ENCODE results near the gene ZNF70. TPM values are rescaled to one million over a fixed set of nuclear protein-coding genes. Genes with fewer than 3 reads are reported as not detected.

Gene ZNF70
- total RNA-seq, 2 experiments from 2014 or later = 1.2 to 1.3 TPM

GRCh38 chr22:23695141-23695540 lies 55.8 kb downstream of the ZNF70 start:
- no peak overlapping the region for H3K4me3 Mint-ChIP-seq
- ChIA-PET POLR2A (interaction anchor here (0.6 kb wide), 1 partner anchor 73 kb away, joined by 4 read pairs; the partner anchor contains the start of gene CHCHD10), CTCF (interaction anchor here (1.0 to 2.3 kb wide), 3 partner anchors 20 to 155 kb away, joined by 3 to 8 read pairs (median 3); no protein-coding TSS in a partner anchor)
- no peaks in the 10 kb centered on the region for H3K27me3 Mint-ChIP-seq
- no peak for DNase-seq
- peaks cover 38% of the 10 kb centered on the region for H3K4me1 Mint-ChIP-seq (ENCODE audit: low read depth)
- peak overlapping the region; percentile 96 for H3K27ac Mint-ChIP-seq
- H3K36me3 Mint-ChIP-seq = peaks cover 29% of the 10 kb centered on the region
- intact Hi-C loops (cut with micrococcal nuclease) = no loop called here
- peaks cover 2% of the 10 kb centered on the region for H3K9me3 Mint-ChIP-seq

GRCh38 chr22:23693979-23694680 lies 56.8 kb downstream of the ZNF70 start:
- no peak for DNase-seq
- Mint-ChIP-seq H3K9me3 (no peaks in the 10 kb centered on the region), H3K4me3 (no peak overlapping the region), H3K4me1 (ENCODE audit: low read depth) (peaks cover 34% of the 10 kb centered on the region), H3K36me3 (peaks cover 21% of the 10 kb centered on the region), H3K27me3 (no peaks in the 10 kb centered on the region), H3K27ac (no peak overlapping the region)
- CTCF ChIA-PET = interaction anchor here (1.0 kb wide), 1 partner anchor 156 kb away, joined by 3 read pairs; no protein-coding TSS in a partner anchor
- intact Hi-C loops (cut with micrococcal nuclease) = no loop called here
- POLR2A ChIA-PET = interaction anchor here (1.2 kb wide), 1 partner anchor 200 kb away, joined by 4 read pairs; the partner anchor contains the start of gene MIF

- POLR2A ChIA-PET = no interaction called here
- no peak for DNase-seq
- Mint-ChIP-seq H3K27ac (no peak overlapping the region), H3K27me3 (no peaks in the 10 kb centered on the region), H3K4me1 (ENCODE audit: low read depth) (peaks cover 30% of the 10 kb centered on the region), H3K4me3 (no peak overlapping the region), H3K9me3 (no peaks in the 10 kb centered on the region), H3K36me3 (peaks cover 15% of the 10 kb centered on the region)
- intact Hi-C loops (cut with micrococcal nuclease) = no loop called here
- CTCF ChIA-PET = no interaction called here
These were observed 58.2 kb downstream of the ZNF70 start for GRCh38 chr22:23692598-23693291.

GRCh38 chr22:23691748-23692423 lies 59.0 kb downstream of the ZNF70 start:
- H3K9me3 Mint-ChIP-seq = no peaks in the 10 kb centered on the region
- no peak for DNase-seq
- peaks cover 15% of the 10 kb centered on the region for H3K36me3 Mint-ChIP-seq
- H3K4me3 Mint-ChIP-seq = no peak overlapping the region
- peaks cover 22% of the 10 kb centered on the region for H3K4me1 Mint-ChIP-seq (ENCODE audit: low read depth)
- H3K27ac Mint-ChIP-seq = no peak overlapping the region
- H3K27me3 Mint-ChIP-seq = no peaks in the 10 kb centered on the region
- intact Hi-C loops (cut with micrococcal nuclease) = no loop called here
- ChIA-PET POLR2A (no interaction called here), CTCF (no interaction called here)

- H3K4me1 Mint-ChIP-seq (ENCODE audit: low read depth) = peaks cover 10% of the 10 kb centered on the region
- intact Hi-C loops (cut with micrococcal nuclease) = no loop called here
These were observed 60.2 kb downstream of the ZNF70 start, which contains the start of gene RGL4 for GRCh38 chr22:23690713-23691112. Gene RGL4 (plus strand): TSS chr22:23691013. CDS start chr22:23692031, 1,018 bp downstream.

GRCh38 chr22:23689414-23689813 lies 61.5 kb downstream of the ZNF70 start:
- no peaks in the 10 kb centered on the region for H3K27me3 Mint-ChIP-seq
- POLR2A ChIA-PET = no interaction called here
- intact Hi-C loops (cut with micrococcal nuclease) = no loop called here
- H3K4me3 Mint-ChIP-seq = no peak overlapping the region
- CTCF ChIA-PET = no interaction called here
- H3K27ac Mint-ChIP-seq = no peak overlapping the region
- no peaks in the 10 kb centered on the region for H3K4me1 Mint-ChIP-seq (ENCODE audit: low read depth)
- peaks cover 11% of the 10 kb centered on the region for H3K36me3 Mint-ChIP-seq
- no peaks in the 10 kb centered on the region for H3K9me3 Mint-ChIP-seq
- DNase-seq = no peak

More at GRCh38 chr22:23690713-23691112, 60.2 kb downstream of the ZNF70 start, which contains the start of gene RGL4:
- ChIA-PET POLR2A (no interaction called here), CTCF (no interaction called here)
- Mint-ChIP-seq H3K27ac (no peak within 1 kb of the TSS), H3K27me3 (no peaks in the 10 kb centered on the region), H3K4me3 (no peak within 1 kb of the TSS), H3K36me3 (peaks cover 13% of the 10 kb centered on the region), H3K9me3 (no peaks in the 10 kb centered on the region)
- no peak for DNase-seq

Other genes with a start within 250 kb of the ZNF70 start
- not detected for gene IGLL1, start 170.8 kb downstream of the ZNF70 start, total RNA-seq
- gene DRICH1, start 118.8 kb downstream of the ZNF70 start, total RNA-seq = under 1 TPM; 0.36 to 0.62 TPM
- gene RGL4, start 60.1 kb downstream of the ZNF70 start, total RNA-seq = 1 to 10 TPM; 7.7 to 9.1 TPM
- gene VPREB3, start 3.3 kb upstream of the ZNF70 start, total RNA-seq = not detected
- under 1 TPM; 0.31 to 0.90 TPM for gene C22orf15, start 11.9 kb upstream of the ZNF70 start, total RNA-seq
- gene CHCHD10, start 16.9 kb upstream of the ZNF70 start, total RNA-seq = 100 to 1,000 TPM; 144 to 157 TPM
- 1 to 10 TPM in 1 of 2 experiments, under 1 TPM in 1; 0.70 to 1.0 TPM for gene MMP11, start 21.7 kb upstream of the ZNF70 start, total RNA-seq
- 10 to 100 TPM; 71.3 to 72.5 TPM for gene SMARCB1, start 35.9 kb upstream of the ZNF70 start, total RNA-seq
- 1 to 10 TPM; 8.1 to 9.7 TPM for gene DERL3, start 87.9 kb upstream of the ZNF70 start, total RNA-seq
- 1 to 10 TPM; 6.8 to 8.9 TPM for gene SLC2A11, start 106.8 kb upstream of the ZNF70 start, total RNA-seq
- gene MIF, start 143.3 kb upstream of the ZNF70 start, total RNA-seq = 1,000 to 10,000 TPM; 1,215 to 1,240 TPM
- under 1 TPM in 1 of 2 experiments, not detected in 1; 0.33 TPM for gene GSTT2B, start 210.1 kb upstream of the ZNF70 start, total RNA-seq
- gene DDTL, start 215.8 kb upstream of the ZNF70 start, total RNA-seq = 1 to 10 TPM; 1.4 to 2.0 TPM
- 100 to 1,000 TPM; 105 to 108 TPM for gene DDT, start 223.3 kb upstream of the ZNF70 start, total RNA-seq
- not detected for gene GSTT2, start 229.0 kb upstream of the ZNF70 start, total RNA-seq